ENCODE data around the gene LAMA3.

GRCh38 chr18:23772327-23773024, 83.2 kb downstream of the LAMA3 start:
- no peak for TF ChIP-seq EZH2 (IDR thresholded peaks at IDR 0.05; ENCODE audit: low read length, missing control alignments)
- TF ChIP-seq CTCF (conservative IDR thresholded peaks at IDR 0.05 in 1 of 2, IDR thresholded peaks at IDR 0.05 in 1 of 2; ENCODE audit: low read depth in 1 of 2, low read length in 2 of 2) = no peak
